HG02588 (cell line): ENCODE measurements around the gene JARID2.

Source experiments
- ATAC-seq: cut with Tn5 transposase; IDR thresholded peaks from one replicate; pipeline ENCODE4 v1.9.1; 2021; ENCODE audit warnings: mild to moderate bottlenecking, moderate library complexity; ENCODE audit not compliant: unreplicated experiment

JARID2 gene

GRCh38 chr6:15481390-15482291, 235.8 kb downstream of the JARID2 start:
- no peak for ATAC-seq

GRCh38 chr6:15483060-15483459, 237.2 kb downstream of the JARID2 start:
- no peak for ATAC-seq

GRCh38 chr6:15484140-15484539, 238.3 kb downstream of the JARID2 start:
- no peak for ATAC-seq

GRCh38 chr6:15484821-15485220, 239.0 kb downstream of the JARID2 start:
- no peak for ATAC-seq

GRCh38 chr6:15485936-15486335, 240.1 kb downstream of the JARID2 start:
- no peak for ATAC-seq

DNA sequence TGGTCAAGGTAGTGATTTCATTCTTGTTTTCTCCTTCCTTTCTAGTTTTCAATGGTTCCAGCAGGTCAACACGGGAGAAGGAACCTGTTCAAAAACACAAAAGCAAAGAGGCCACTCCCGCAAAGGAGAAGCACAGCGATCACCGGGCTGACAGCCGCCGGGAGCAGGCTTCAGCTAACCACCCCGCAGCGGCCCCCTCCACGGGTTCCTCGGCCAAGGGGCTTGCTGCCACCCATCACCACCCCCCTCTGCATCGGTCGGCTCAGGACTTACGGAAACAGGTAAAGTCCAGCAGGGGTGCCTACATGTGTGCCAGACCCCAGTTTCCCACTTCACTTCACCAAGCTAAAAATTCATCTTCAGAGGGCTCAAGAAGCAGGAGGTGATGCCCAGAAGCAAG, 241.4 kb downstream of the JARID2 start:
- ATAC-seq: no peak

GRCh38 chr6:15489261-15489962, 243.5 kb downstream of the JARID2 start:
- no peak for ATAC-seq

DNA sequence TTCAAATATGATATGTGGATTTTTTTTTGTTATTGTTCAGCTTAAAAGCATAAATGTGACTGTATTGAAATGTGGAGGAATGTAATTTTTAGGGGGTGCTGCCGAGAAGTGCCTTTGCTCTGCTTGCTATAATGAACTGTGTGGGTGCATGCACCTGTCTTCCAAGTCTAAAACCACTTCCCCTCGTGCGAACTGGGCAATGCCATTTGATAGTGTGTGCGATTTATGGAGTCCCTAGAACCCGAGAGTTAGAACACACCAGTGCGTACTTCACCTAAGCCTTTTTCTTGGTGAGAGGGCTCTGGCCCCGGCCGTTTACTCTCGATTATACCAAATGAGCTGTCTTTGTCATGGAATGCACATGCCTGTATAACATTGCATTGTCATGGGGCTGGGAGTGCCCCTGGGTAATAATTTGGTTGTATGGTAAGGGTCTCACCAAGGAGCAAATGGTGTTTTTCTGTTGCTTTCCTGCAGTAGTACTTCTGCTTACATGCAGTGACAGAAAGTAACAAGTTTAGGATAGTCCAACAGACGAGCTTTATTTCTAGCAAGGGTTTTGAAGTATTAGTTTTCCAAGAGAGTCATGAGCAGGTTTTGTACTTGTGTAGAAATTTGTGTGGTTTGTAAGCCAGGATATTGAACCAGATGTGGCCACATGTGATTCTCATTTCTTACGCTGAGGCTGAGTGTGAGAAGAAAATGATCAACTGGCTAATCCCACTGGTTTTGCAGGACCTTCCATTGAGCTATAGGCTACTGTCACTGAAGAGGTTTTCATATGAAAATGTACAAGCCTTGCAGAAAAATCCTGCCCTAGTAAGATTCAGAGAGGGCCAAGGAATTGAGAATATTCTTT, 244.6 kb downstream of the JARID2 start:
- ATAC-seq: no peak

- ATAC-seq: no peak
Observed at GRCh38 chr6:15491255-15491985, 245.6 kb downstream of the JARID2 start.

DNA sequence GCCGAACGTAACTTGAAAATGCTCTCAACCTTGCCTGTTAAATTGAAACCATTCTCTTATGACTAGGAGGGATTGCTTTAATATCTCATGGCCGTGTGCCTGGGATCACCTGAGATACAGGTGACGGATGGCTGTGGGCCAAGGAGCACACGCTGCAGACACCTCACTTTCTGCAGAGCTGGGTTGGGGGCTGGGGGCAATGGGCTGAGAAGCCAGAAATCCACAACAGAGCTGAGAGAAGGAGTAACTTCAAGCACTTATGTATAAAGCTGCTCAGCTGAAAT, 246.1 kb downstream of the JARID2 start:
- no peak for ATAC-seq

- no peak for ATAC-seq
Observed at GRCh38 chr6:15493437-15494168, 247.7 kb downstream of the JARID2 start.

GRCh38 chr6:15495375-15495901, 249.6 kb downstream of the JARID2 start:
- no peak for ATAC-seq

- ATAC-seq: no peak
Observed at GRCh38 chr6:15496345-15497131, 250.7 kb downstream of the JARID2 start.

DNA sequence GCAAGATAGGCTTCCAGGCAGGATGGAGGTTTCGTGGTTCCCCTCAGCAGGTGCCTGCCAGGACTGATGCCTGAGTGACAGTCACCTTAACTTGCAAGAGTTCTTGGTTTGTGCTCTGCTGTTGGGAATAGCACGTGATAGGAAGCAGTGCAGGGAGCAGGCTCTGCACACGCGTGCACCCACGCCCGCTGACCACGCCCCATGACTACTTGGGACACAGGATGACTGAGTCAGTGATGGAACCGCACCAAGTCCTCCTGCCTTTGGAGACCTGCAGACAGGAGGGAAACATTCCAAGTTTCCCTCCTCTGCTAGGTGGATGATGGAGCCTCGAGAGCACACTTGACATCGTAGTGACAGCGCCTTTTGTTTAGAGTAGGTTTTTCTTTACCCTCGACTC, 252.8 kb downstream of the JARID2 start:
- no peak for ATAC-seq

DNA sequence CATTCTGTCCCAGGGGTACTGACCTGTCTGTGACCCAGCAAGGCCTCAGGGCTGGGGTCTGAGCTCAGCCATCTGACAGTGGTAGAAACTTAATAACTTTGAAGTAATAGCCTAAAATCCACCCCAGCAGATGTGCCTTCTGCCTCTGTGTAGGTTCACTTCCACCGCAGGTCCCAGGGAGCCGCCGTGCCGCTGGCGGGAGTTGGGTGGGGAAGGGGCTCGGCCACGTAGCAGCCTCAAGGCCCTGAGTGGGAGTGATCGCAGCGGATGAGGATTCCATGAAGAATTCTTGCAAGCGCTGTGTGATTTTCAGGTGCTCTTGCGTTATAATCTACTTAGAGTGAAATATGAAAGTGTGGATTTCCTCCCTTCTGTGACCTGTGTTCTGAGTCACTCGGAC, 253.3 kb downstream of the JARID2 start:
- ATAC-seq: no peak

DNA sequence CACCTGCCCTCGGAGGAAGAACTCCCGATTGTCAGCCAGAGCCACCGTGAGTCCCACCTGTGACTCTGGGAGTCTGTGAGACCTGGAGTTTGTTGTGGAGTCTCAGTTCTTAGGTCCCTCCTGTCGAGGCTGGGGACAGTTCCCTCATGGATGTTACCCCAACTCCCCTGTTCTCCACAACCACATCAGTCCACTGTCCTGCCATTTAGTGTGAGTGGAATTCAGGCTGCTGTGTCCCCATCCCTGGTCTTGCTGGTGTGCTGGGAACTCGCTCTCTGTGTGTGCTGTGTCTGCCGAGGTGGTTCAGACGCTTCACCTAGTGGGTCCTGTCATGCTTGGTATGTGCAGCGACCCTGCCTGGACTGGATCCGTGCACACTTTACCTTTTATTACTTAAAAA, 253.7 kb downstream of the JARID2 start:
- ATAC-seq: no peak

- no peak for ATAC-seq
Observed at GRCh38 chr6:15500078-15500740, 254.3 kb downstream of the JARID2 start.
